NCI-H2171 treated with DMSO at 0.1 percent for 48 hours (cell line): Measurements from ENCODE around the gene OR51E1.

Experiments
- DNase-seq: peaks from one replicate; lab custom pipeline; 2025; lab: John Stamatoyannopoulos, UW

The OR51E1 gene

GRCh38 chr11:4654635-4655369, 11.0 kb downstream of the OR51E1 start:
- no peak for DNase-seq

- DNase-seq = no peak
Measured at GRCh38 chr11:4658629-4659445, 15.1 kb downstream of the OR51E1 start.

DNA sequence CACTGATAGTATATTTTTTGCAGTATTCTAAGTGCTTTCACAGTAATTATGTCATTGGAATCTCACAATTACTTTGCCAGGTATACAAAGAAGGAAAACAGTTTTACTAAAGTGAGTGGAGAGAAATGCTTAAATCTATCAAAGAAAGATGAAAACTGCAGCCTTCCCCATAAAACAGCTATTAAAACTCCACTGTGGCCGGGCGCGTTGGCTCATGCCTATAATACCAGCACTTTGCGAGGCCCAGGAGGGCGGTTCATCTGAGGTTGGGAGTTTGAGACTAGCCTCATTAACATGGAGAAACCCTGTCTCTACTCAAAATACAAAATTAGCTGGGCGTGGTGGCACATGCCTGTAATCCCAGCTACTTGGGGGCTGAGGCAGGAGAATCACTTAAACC, 19.1 kb downstream of the OR51E1 start:
- no peak for DNase-seq

GRCh38 chr11:4664183-4664582, 20.4 kb downstream of the OR51E1 start:
- no peak for DNase-seq

GRCh38 chr11:4664786-4665185, 21.0 kb downstream of the OR51E1 start:
- DNase-seq = no peak

DNA sequence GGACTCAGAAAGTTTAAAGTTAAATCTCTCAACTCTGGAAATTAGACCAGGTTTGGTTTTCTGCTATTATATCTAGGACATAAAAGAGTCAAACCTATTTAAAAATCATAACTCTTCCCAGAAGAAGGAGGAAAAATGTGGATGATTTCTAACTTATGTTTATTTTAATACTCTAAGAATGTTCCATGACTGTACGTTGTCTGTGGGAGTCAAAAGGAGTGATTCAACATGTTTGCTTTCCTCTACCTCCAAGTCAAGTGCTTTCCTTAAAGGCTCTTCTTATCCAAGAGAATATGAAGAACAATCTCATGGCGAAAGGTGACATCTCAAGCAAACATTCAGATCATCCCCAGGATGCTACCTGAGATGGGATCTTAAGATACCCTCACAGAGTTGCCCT, 21.6 kb downstream of the OR51E1 start:
- no peak for DNase-seq

GRCh38 chr11:4671741-4672140, 28.0 kb downstream of the OR51E1 start:
- DNase-seq = no peak

GRCh38 chr11:4672470-4672869, 28.7 kb downstream of the OR51E1 start:
- no peak for DNase-seq

- no peak for DNase-seq
Measured at GRCh38 chr11:4673781-4674180, 30.0 kb downstream of the OR51E1 start.

DNA sequence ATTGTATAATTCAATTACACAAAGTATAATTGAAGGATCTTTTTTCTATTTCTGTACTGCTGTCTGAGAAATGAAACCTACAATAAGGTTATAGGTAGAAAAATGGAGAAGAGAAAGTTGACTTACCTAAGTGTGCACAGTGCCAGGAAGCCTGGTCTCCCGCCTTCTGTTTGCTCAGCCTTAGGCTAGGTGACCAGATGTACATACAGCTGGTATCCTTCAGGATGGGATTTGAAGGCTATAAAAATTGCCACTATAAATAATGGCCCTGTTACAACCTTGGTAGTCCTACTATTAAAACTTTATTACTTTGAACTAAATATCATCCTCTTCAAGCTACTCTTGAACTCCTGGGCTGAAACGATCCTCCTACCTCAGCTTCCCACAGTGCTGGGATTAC, 34.2 kb downstream of the OR51E1 start:
- no peak for DNase-seq

DNA sequence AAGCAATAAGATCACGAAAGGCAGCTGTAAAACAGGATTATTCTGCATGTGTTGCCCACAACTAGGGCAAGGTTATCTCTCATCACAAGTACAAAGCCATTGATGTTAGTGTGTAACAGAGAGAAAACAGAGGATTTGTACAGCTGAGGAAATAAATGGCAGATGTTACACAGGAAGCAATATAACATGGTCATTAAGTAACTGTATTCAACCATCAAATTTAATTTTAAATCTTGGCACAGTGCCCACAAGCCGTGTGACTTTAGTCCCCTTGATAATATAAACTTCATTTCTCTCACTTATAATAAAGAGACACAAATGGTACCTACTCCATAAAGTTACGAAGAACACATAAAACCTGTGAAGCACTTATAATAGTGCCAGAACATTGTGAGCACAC, 36.6 kb downstream of the OR51E1 start:
- peak; percentile 0 for DNase-seq

DNA sequence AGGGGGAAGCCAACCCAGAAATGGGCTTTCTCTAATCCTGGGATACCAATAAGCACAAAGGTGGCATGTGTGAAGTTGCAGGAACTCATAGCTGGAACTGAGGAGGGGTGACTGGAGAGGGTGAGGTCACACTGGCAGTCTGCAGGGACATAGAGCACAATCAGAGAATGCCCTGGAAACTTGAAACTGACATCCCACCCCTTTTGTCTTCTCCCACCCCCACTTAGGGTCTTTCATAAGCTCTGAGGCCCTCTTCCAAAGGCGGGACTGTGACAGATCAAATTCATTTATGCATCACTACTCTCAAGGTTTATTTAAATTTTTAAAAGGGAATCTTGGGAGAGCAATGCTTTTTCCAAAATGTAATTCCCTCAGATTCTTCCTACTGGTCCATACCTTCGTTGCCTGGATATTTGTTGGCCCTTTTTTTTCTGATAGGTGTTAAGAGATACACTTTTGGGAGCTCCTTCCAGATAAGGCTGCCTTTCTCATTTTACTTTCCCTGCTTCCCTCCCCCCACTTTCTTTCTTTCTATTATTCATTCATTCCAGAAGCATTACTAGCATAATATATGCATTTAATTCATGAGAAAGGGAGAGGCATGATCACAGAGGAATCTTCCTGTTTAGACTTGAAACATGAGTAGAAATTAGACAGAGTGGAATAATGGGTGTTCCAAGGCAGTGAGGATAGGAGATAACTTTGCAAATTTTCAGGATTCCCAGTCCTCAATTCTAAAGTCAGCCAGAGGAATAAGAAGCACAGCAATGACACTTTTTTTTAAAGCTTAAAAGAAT, 39.0 kb downstream of the OR51E1 start:
- no peak for DNase-seq

DNA sequence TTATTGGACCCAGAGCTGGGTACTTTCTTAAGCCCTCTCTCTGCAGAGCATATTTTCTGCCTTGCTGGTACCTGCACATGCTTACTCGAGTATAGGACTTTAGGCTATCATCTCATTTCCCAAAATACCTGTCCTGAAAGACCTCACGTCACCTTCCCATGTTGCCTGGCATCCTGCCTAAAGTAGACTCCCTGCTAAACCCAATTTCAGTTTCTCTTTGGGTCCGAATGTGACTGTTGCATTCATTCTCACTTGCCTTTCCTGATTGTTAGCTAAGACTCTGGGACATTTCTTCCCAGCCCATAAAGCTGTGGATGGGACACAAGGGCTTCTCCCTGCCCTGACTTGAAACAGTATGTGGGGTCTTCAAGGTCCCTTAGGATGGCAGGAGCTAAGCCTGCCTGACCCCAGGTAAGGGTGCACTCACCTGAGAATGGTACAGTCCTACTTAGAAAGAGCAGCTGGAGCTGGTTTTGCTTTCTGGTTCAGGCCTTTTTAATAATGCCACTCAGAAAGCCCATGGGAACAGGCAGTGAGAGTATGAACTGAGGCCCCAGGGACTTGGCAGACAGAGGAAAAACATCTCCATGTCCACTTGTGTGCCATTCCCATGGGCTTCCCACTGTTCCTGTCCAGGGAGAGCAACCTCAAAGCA, 41.0 kb downstream of the OR51E1 start:
- DNase-seq = no peak

DNA sequence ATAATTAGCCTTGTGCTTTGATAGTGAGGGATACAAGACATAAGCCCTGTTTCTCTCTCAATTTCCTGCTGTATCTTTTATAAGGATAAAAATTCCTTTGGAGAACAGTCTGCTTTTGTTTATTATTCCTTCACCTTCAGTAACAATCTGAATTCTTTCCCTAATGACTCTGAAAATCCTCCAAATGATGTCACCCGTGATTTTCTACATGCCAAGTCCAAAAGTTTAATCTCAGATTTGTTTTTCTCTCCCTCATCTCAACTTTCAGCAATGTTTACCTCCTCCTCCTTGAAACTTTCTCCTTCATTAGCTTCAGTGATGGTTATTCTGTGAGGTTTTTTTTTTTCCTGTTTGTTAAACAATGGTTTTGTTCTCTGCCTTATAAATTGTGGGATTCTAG, 51.7 kb downstream of the OR51E1 start:
- DNase-seq = no peak

GRCh38 chr11:4697585-4697984, 53.8 kb downstream of the OR51E1 start, which contains the start of gene OR51E2:
OR51E2 (minus strand) TSS chr11:4697853; CDS start chr11:4682711, 15,142 bp downstream.
- DNase-seq = no peak

DNA sequence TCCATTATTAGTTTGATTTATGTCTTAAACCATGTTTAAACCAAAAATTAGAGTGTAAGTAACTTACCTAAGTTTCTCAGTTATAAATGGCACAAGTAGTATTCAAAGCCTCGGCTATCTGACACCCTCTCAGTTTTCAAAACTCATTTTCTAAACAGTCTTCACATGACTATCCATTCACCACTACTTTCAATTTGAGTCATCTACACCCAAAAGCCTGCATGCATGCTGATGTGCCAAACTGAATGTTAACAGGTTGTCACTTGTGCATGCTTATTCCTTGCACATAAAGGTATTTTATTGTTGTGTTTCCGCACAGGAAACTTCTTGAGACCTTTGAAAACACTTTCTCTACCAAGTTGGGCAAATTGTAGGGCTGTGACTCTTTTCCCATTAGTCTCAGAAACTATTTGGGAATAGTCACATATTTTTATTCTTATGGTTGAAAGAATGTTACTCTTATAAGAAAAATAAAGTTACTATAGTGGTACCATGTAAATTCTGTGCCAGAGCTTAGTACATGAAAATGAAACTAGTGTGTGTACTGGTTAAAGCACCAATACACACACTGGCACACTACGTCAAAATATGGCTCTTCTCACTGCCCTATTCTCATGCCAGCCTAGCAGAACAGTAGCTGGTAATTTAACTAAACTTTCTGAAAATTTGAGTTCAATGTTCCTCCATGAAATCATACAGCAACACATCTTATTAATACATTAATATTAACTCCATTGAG, 56.1 kb downstream of the OR51E1 start:
- DNase-seq = no peak

- no peak for DNase-seq
Measured at GRCh38 chr11:4700436-4700820, 56.6 kb downstream of the OR51E1 start.

GRCh38 chr11:4704054-4704789, 60.4 kb downstream of the OR51E1 start, which contains the start of gene MMP26:
MMP26 (plus strand) TSS chr11:4704784.
- peak; percentile 2 for DNase-seq

- no peak for DNase-seq
Measured at GRCh38 chr11:4704790-4705334, 61.1 kb downstream of the OR51E1 start.
